Measurements from ENCODE around the gene SERPINA4. TPM values are rescaled to one million over a fixed set of nuclear protein-coding genes. Genes with fewer than 3 reads are reported as not detected.

SERPINA4 gene
- total and polyA plus RNA-seq, 2 of the 13 experiments (the other 11 are each of a cell fraction or from before 2014, with no cell fraction given) = 39.1 to 57.8 TPM

DNA sequence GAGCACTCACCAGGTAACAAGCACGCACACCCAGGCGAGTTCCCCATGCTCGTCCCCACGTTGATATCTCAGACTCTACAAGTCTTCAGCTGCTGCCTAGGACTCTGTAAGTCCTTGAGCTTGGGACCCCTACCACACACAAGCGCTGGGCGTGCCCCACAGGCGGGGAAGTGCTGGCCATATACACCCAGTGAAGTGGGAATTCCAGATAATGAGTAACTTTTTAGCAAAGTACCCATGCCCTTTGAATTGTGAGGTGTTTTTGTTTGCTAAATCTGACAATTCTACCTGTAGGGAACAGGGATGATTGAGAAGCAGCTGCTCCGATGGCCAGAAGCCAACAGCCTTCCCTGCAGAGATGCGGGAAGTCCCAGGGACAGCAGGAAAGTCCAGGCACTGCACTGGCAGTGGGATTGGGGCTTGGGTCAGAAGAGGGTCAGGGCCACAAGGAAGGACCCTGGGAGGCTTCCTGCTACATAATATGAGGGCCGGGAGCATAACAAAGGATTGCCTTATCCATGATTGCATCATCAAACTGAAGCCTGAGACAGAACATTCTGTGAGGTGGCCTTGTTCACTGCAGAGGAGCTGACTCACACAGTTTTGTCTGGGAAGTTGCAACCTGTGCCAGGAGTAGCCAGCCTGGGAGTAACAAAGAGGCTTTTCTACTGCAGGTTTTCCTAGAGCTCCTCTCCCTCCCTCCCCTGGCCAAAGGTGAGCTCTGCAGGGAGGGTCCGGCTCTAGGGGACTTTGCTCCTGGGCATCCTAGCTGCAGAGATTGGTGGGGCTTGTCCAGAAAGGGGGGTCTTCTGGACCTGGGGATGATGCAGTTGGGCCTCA is 37.8 kb downstream of the SERPINA4 start (continued):
- TF ChIP-seq, protein P1, sequence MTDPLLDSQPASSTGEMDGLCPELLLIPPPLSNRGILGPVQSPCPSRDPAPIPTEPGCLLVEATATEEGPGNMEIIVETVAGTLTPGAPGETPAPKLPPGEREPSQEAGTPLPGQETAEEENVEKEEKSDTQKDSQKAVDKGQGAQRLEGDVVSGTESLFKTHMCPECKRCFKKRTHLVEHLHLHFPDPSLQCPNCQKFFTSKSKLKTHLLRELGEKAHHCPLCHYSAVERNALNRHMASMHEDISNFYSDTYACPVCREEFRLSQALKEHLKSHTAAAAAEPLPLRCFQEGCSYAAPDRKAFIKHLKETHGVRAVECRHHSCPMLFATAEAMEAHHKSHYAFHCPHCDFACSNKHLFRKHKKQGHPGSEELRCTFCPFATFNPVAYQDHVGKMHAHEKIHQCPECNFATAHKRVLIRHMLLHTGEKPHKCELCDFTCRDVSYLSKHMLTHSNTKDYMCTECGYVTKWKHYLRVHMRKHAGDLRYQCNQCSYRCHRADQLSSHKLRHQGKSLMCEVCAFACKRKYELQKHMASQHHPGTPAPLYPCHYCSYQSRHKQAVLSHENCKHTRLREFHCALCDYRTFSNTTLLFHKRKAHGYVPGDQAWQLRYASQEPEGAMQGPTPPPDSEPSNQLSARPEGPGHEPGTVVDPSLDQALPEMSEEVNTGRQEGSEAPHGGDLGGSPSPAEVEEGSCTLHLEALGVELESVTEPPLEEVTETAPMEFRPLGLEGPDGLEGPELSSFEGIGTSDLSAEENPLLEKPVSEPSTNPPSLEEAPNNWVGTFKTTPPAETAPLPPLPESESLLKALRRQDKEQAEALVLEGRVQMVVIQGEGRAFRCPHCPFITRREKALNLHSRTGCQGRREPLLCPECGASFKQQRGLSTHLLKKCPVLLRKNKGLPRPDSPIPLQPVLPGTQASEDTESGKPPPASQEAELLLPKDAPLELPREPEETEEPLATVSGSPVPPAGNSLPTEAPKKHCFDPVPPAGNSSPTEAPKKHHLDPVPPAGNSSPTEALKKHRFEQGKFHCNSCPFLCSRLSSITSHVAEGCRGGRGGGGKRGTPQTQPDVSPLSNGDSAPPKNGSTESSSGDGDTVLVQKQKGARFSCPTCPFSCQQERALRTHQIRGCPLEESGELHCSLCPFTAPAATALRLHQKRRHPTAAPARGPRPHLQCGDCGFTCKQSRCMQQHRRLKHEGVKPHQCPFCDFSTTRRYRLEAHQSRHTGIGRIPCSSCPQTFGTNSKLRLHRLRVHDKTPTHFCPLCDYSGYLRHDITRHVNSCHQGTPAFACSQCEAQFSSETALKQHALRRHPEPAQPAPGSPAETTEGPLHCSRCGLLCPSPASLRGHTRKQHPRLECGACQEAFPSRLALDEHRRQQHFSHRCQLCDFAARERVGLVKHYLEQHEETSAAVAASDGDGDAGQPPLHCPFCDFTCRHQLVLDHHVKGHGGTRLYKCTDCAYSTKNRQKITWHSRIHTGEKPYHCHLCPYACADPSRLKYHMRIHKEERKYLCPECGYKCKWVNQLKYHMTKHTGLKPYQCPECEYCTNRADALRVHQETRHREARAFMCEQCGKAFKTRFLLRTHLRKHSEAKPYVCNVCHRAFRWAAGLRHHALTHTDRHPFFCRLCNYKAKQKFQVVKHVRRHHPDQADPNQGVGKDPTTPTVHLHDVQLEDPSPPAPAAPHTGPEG (CRISPR knock-in tag; IDR thresholded peaks at IDR 0.05) = peak; percentile 74; the same call in 1 of the 2 replicates
- TF ChIP-seq TOE1 (CRISPR knock-in tag; IDR thresholded peaks at IDR 0.05) (no peak; the same call in 1 of the 2 replicates), ZNF124 (CRISPR knock-in tag; IDR thresholded peaks at IDR 0.05) (peak; percentile 72; the same call in 1 of the 2 replicates), FOXO1 (CRISPR knock-in tag; IDR thresholded peaks at IDR 0.05) (peak; percentile 91), ZBTB49 (CRISPR knock-in tag; IDR thresholded peaks at IDR 0.05; ENCODE audit: borderline replicate concordance) (no peak), ELK4 (CRISPR knock-in tag; IDR thresholded peaks at IDR 0.05; ENCODE audit: borderline replicate concordance) (no peak; the same call in 1 of the 2 replicates), ZNF616 (CRISPR knock-in tag; IDR thresholded peaks at IDR 0.05; ENCODE audit: low read depth) (no peak; the same call in 1 of the 2 replicates), CBX2 (IDR thresholded peaks at IDR 0.05; ENCODE audit: low read depth, low read length) (no peak), CBX2 (CRISPR knock-in tag; IDR thresholded peaks at IDR 0.05; ENCODE audit: low read depth) (0 out of 2 replicates have a peak, but pooled peaks have one; percentile 50), BRF2 (CRISPR knock-in tag; IDR thresholded peaks at IDR 0.05) (peak; percentile 82; the same call in 1 of the 2 replicates), NR0B2 (CRISPR knock-in tag; IDR thresholded peaks at IDR 0.05) (0 out of 2 replicates have a peak, but pooled peaks have one; percentile 41), SIN3B (IDR thresholded peaks at IDR 0.05; ENCODE audit: low read length) (0 out of 2 replicates have a peak, but pooled peaks have one; percentile 10), NFIB (CRISPR knock-in tag; IDR thresholded peaks at IDR 0.05; ENCODE audit: borderline replicate concordance) (no peak), SNAPC2 (CRISPR knock-in tag; IDR thresholded peaks at IDR 0.05) (peak; percentile 48; the same call in 1 of the 2 replicates), DRAP1 (CRISPR knock-in tag; IDR thresholded peaks at IDR 0.05) (no peak), ZBTB38 (CRISPR knock-in tag; IDR thresholded peaks at IDR 0.05) (0 out of 2 replicates have a peak, but pooled peaks have one; percentile 14)

Data from HepG2 (cell line).